DOHH2 (cell line): ENCODE results near the gene GALNT9.
"Not testable (repeated sequence)": the region's sequence is repeated elsewhere in the genome, so short reads cannot be mapped to it uniquely, and the experiment has no call there.

Experiments used
- H3F3A ChIP-seq: fragments of 200-600 bp; sonication (generic), shearing (Covaris generic); 2 replicates; pipeline ENCODE4 v1.6.0; 2016; ENCODE audit warnings: antibody characterized with exemption, mild to moderate bottlenecking; ENCODE audit not compliant: control insufficient read depth, insufficient read depth
- H3K27ac ChIP-seq: fragments of 200-600 bp; sonication (generic); 2 replicates; pipeline ENCODE4 v1.5.1; 2014; ENCODE audit warnings: low read depth, mild to moderate bottlenecking, low read length, moderate library complexity
- H3K27me3 ChIP-seq: fragments of 200-600 bp; sonication (generic); 2 replicates; pipeline ENCODE4 v1.6.1; 2014; ENCODE audit warnings: mild to moderate bottlenecking, low read length, mixed read lengths; ENCODE audit not compliant: control insufficient read depth
- H3K36me3 ChIP-seq: fragments of 200-600 bp; sonication (generic); 2 replicates; pipeline ENCODE4 v1.6.1; 2014; ENCODE audit warnings: mild to moderate bottlenecking, low read length, moderate library complexity, mixed read lengths; ENCODE audit not compliant: control insufficient read depth
- H3K4me1 ChIP-seq: fragments of 200-600 bp; sonication (generic); 2 replicates; pipeline ENCODE4 v1.6.1; 2014; ENCODE audit warnings: mild to moderate bottlenecking, low read length, mixed read lengths; ENCODE audit not compliant: control insufficient read depth
- H3K4me2 ChIP-seq: fragments of 200-600 bp; sonication (generic); 2 replicates; pipeline ENCODE4 v1.6.0; 2014; ENCODE audit warnings: mild to moderate bottlenecking, low read length, moderate library complexity
- H3K4me3 ChIP-seq: fragments of 200-600 bp; sonication (generic); 2 replicates; pipeline ENCODE4 v1.5.1; 2014; ENCODE audit warnings: mild to moderate bottlenecking, low read length, mixed read lengths
- H3K79me2 ChIP-seq: fragments of 200-600 bp; sonication (generic); 2 replicates; pipeline ENCODE4 v1.6.1; 2014; ENCODE audit warnings: mild to moderate bottlenecking, low read length, mixed read lengths; ENCODE audit not compliant: control insufficient read depth
- H3K9me2 ChIP-seq: fragments of 200-600 bp; sonication (generic); replicated peaks from 2 replicates; pipeline ENCODE4 v1.6.1; 2014; ENCODE audit warnings: mild to moderate bottlenecking, low read length, mixed read lengths; ENCODE audit not compliant: control insufficient read depth
- H3K9me3 ChIP-seq: fragments of 200-600 bp; sonication (generic); 2 replicates; pipeline ENCODE4 v1.6.1; 2014; ENCODE audit warnings: antibody characterized with exemption, low read length, mixed read lengths; ENCODE audit not compliant: control insufficient read depth, insufficient read depth
- H4K20me1 ChIP-seq: fragments of 200-600 bp; sonication (generic); 2 replicates; pipeline ENCODE4 v1.6.0; 2014; ENCODE audit warnings: low read depth, mild to moderate bottlenecking, antibody characterized with exemption, low read length, moderate library complexity; ENCODE audit not compliant: control insufficient read depth, insufficient read depth
- EZH2phosphoT487 ChIP-seq: fragments of 200-600 bp; sonication (generic); IDR thresholded peaks from 2 replicates; pipeline ENCODE4 v1.6.1; 2017; ENCODE audit warnings: borderline replicate concordance, mild to moderate bottlenecking, antibody characterized with exemption, low read length, moderate library complexity, mixed read lengths
- TF ChIP-seq, protein P1 (sequence below): fragments of 200-600 bp; sonication (generic); IDR thresholded peaks from one replicate; pipeline ENCODE4 v1.5.1; 2014; ENCODE audit warnings: antibody characterized with exemption, mild to moderate bottlenecking, low read depth, low read length; ENCODE audit not compliant: poor library complexity, severe bottlenecking

The GALNT9 gene

DNA sequence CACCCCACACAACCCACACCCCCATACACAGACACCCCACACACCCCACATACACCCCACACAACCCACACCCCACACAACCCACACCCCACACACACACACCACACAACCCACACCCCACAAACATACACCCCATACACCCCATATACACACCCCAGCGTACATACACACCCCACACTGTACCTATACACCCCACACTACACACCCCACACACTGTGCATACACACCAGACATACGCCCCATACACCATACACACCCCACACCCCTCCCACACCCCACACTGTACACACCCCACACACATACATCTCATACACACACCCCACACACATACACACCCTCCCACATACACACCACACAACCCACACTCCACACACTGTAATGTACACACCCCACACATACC lies 104.9 kb downstream of the GALNT9 start:
- H4K20me1 ChIP-seq, result no peaks in the 10 kb centered on the region
- peaks cover 22% of the 10 kb centered on the region; the same call in 1 of the 2 replicates for H3K9me3 ChIP-seq
- TF ChIP-seq, protein P1, sequence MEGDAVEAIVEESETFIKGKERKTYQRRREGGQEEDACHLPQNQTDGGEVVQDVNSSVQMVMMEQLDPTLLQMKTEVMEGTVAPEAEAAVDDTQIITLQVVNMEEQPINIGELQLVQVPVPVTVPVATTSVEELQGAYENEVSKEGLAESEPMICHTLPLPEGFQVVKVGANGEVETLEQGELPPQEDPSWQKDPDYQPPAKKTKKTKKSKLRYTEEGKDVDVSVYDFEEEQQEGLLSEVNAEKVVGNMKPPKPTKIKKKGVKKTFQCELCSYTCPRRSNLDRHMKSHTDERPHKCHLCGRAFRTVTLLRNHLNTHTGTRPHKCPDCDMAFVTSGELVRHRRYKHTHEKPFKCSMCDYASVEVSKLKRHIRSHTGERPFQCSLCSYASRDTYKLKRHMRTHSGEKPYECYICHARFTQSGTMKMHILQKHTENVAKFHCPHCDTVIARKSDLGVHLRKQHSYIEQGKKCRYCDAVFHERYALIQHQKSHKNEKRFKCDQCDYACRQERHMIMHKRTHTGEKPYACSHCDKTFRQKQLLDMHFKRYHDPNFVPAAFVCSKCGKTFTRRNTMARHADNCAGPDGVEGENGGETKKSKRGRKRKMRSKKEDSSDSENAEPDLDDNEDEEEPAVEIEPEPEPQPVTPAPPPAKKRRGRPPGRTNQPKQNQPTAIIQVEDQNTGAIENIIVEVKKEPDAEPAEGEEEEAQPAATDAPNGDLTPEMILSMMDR, result no peak
- no peak for TF ChIP-seq EZH2phosphoT487
- H3F3A ChIP-seq, result peaks cover 7% of the 10 kb centered on the region
- H3K79me2 ChIP-seq, result no peaks in the 10 kb centered on the region
- H3K4me1 ChIP-seq, result peaks cover 13% of the 10 kb centered on the region
- H3K27ac ChIP-seq, result no peak overlapping the region
- no peak overlapping the region for H3K4me3 ChIP-seq
- no peaks in the 10 kb centered on the region for H3K36me3 ChIP-seq
- H3K27me3 ChIP-seq, result peaks cover under 1% of the 10 kb centered on the region
- no peaks in the 10 kb centered on the region for H3K9me2 ChIP-seq
- no peak overlapping the region for H3K4me2 ChIP-seq

DNA sequence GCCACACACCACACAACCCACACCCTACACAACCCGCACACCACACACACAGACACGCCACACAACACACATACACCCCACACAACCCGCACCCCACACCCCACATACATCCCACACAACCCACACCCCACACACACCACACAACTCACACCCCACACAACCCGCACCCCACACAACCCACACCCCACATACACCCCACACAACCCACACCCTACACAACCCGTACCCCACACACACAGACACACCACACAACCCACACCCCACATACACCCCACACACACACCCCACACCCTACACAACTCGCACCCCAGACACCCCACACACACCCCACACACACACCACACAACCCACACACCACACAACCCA lies 106.6 kb downstream of the GALNT9 start:
- Histone ChIP-seq H3K27me3 (peaks cover 3% of the 10 kb centered on the region), H3K4me1 (peaks cover 13% of the 10 kb centered on the region), H3K4me2 (peak overlapping the region; percentile 57)

DNA sequence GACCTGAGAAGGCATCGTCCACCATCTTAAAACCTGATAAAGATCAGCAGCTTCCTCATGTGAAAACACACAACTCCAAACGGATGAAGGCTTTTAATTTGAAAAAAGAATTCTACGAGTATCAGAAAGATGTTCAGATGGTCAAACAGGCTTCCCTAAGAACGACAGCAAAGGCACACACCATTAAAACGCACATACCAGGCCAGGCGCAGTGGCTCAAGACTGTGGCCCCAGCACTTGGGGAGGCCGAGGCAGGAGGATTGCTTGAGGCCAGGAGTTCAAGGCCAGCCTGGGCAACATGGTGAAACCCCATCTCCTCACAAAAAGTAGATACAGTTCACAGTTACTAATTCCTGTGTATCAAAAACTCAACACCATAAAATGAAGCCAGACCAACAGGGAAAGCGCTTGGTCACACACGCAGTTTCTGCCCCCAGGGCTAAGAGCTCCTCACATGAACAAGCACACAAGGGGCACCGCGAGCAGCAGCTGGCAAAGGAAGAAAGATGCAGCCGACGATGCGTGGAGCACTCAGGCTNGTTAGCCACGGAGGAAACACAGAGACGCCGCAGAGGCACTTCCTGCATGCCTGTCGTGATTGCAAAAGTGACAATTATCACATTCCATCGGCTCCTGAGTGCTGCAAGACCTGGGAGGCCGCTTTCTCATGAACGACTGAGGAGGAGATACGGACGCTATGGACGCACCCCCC lies 107.1 kb downstream of the GALNT9 start:
- TF ChIP-seq, protein P1, result no peak
- TF ChIP-seq EZH2phosphoT487, result no peak
- Histone ChIP-seq H3K4me3 (peak overlapping the region; percentile 24; the same call in 1 of the 2 replicates), H4K20me1 (no peaks in the 10 kb centered on the region), H3K9me2 (no peaks in the 10 kb centered on the region), H3K27me3 (peaks cover 3% of the 10 kb centered on the region), H3K4me1 (peaks cover 13% of the 10 kb centered on the region), H3K9me3 (peaks cover 18% of the 10 kb centered on the region; the same call in 1 of the 2 replicates), H3K36me3 (no peaks in the 10 kb centered on the region), H3K79me2 (no peaks in the 10 kb centered on the region), H3F3A (peaks cover 7% of the 10 kb centered on the region), H3K27ac (peak overlapping the region; percentile 46), H3K4me2 (peak overlapping the region; percentile 57)

More for the DNA sequence above, 106.6 kb downstream of the GALNT9 start:
- H3K27ac ChIP-seq, result peak overlapping the region; percentile 46
- H4K20me1 ChIP-seq, result no peaks in the 10 kb centered on the region
- no peaks in the 10 kb centered on the region for H3K36me3 ChIP-seq
- H3K4me3 ChIP-seq, result peak overlapping the region; percentile 24; the same call in 1 of the 2 replicates
- H3K9me3 ChIP-seq, result peaks cover 18% of the 10 kb centered on the region; the same call in 1 of the 2 replicates
- no peak for TF ChIP-seq EZH2phosphoT487
- TF ChIP-seq, protein P1, result no peak
- no peaks in the 10 kb centered on the region for H3K9me2 ChIP-seq
- H3K79me2 ChIP-seq, result no peaks in the 10 kb centered on the region
- H3F3A ChIP-seq, result peaks cover 7% of the 10 kb centered on the region

DNA sequence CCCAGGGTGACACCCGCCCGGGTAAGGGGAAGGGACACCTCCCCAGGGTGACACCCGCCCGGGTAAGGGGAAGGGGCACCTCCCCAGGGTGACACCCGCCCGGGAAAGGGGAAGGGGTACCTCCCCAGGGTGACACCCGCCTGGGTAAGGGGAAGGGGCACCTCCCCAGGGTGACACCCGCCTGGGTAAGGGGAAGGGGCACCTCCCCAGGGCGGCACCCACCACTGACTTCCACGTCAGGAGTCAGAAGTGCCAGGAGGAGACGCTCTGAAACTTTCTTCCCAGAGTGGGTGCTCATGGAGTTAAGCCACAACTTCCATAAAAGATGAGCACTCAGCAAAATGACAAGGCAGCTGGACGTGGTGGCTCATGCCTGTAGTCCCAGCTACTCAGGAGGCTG lies 109.6 kb downstream of the GALNT9 start:
- not testable (repeated sequence) for H3K36me3 ChIP-seq, H3K9me3 ChIP-seq, H4K20me1 ChIP-seq, H3K27ac ChIP-seq, H3K4me3 ChIP-seq, H3F3A ChIP-seq, H3K4me2 ChIP-seq, H3K27me3 ChIP-seq, H3K79me2 ChIP-seq, H3K9me2 ChIP-seq
- peaks cover 13% of the 10 kb centered on the region for H3K4me1 ChIP-seq
